GM20431 (cell line): Measurements from ENCODE around the gene HAPSTR1.
"Not testable (repeated sequence)": the region's sequence is repeated elsewhere in the genome, so short reads cannot be mapped to it uniquely, and the experiment has no call there.

Experiments
- in situ Hi-C: fragments of 300-500 bp; cut with MseI, MboI; formaldehyde crosslinking; loops from one replicate; pipeline ENCODE4 v1.15.0; 2020; ENCODE audit warnings: low sequenced_read_pairs; ENCODE audit not compliant: unreplicated experiment

HAPSTR1 gene

DNA sequence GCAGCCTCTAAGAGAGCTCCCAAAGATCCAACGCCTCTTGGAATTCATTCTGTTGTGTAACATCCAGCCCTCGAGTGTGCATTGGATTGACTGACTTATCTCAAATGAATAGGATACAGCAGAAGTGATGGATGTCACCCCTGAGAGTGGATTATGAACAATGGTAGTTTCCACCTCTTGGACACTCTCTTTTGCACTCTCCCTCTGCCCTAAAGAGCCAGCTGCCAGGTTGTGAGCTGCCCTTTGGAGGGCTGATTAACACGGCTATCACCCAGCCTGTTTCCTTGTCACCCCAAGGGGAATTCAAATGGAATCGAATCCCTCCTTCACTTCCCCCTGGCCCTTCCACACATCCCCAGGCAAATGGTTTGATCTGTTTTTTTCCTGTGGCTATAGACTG, 21.2 kb upstream of the HAPSTR1 start:
- in situ Hi-C loops, result no loop called here

DNA sequence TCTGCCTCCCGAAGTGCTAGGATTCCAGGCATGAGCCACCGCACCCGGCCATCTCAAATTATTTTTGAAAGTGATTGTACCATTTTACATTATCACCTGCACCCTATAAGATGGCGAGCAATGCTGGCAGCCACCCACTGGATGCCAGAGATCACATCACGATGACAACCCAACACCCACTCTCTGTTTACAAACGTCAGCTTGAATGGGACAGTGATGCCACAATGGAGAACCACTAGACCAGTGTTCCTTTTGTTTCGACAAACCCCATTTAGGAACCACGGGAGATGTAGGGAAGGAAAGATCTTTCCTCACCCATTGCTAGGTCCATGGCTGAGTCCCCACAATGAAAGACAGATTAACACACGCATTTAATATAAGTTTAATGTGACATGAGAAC, 20.1 kb upstream of the HAPSTR1 start:
- in situ Hi-C loops, result no loop called here

DNA sequence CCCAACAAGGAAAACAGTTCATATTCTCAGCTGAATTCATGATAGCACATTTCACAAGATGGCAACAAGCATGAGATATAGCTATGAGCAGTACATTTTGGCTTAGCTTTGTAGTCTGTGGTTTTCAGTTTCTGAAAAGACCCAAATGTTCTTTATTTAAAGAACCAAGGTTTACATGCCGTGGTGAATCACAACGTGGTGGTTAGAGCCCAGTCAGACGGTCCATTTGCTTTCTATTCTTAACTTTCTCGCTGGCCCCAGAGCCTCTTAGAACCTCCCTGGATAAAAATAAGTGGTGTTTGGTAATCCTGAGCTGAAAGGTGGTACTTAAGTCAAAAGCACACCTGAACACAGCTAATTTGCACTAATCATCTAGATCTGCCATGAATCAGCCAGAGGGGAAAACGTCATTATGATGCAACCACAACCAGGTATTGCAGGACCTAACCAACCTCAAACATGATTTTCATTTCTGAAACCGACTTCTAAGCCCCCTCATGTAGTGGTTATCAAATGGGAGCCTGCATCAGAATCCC, 18.6 kb upstream of the HAPSTR1 start:
- in situ Hi-C loops, result no loop called here

DNA sequence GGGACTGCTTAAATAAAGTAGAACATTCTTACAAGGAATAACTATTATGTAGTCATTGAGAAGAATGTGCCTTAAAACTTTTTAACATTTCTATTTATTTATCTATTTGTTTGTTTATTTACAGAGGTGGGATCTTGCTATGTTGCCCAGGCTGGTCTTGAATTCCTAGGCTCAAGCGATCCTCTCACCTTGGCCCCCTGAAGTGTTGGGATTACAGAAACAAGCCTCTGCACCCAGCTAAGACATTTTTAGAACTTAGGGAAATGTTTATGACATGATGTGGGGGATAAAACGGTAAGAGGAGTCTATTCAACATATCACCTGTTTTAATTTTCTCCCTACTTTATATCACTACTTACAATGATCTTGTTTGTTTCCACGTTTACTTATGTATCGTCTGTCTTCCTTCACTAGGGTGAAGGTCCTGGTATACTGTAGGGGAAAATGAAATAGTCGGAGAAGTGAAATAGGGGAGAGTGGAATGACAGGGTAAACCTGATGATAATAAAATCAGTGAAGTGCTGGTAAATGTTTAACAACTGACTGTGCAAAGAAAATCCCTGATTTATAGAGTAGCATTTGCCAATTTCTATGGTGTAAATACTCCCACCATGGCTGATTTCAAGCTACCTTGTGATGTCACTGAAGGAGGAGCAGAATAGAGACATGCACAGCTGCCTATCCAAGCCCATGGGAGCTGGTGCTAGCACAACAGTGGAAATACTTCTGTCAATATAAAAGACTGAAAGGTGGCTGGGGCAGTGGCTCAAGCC, 16.0 kb upstream of the HAPSTR1 start:
- in situ Hi-C loops, result no loop called here

DNA sequence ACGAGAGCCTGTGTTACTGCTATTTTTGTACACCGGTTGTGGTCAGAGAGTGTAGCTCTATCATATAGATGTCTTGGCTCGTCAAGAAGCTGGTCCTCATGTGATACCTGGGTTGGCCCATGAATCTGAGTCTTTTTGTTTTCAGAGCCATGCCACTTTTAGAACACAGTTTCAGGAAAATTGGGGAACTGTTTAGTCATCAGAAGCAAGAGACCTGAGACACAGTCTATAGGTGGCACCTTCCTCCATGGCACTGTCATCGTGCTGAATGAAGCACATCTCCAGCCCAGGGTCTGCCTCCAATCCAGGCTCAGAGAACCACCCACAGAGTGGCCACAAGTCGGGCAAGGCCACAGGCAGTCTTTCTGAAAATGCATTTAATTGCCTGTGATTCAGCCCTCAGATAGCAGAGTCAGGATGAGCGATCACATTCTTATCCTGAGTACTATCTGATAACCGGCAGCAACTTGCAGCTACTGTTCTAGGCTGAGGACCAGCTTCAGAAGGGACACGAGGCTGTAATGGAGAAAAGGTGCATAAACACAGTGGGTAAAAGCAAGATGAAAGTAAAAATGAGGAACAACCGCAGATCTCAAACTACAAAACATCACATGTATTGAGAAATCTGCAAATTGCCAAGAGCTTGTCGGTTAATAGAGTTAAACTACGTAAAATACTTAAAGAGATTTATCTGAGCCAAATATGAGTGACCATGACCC, 14.2 kb upstream of the HAPSTR1 start:
- in situ Hi-C loops, result no loop called here

DNA sequence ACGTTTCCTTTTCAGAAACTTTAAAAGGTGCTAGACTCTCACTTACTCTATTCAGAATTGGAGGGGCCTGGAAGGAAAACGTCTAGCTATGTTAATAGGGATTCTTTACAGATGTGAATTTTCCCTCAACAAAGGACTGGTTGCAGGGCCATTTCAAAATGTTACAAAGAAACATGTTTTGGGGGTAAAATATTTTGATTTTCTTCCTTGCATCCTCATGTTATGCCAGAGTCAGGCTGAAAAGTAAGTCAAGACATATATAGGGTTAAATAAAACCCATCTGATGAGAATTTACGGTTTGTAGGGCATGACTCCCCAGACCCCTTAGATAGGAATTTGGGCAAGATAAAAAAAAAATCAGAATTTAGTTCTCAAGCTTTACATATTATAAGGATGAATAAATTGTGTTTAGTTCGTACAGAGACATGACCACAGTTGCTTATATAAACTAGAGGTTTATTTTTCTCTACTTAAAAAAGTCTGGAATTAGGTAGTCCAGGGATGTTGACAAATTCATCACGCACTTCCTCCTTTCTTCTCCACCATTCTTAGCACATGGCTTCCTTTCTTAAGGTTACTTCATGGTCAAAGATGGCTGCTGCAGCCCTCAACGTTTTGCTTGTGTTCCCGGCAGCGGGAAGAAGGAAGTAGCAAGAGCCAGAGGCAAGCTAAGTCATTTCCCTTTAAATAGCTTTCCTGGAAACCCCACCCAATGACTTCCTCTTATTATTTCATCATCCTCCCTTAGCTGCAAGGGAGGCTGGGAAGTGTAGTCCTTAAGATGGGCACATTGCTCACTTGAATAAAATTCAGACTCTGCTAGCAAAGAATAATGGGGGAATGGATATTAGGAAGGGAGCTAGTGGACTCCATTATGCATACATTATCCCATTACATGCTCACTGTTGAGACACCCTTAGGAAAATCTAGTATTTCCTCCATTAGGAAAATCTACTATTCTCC, 12.7 kb upstream of the HAPSTR1 start:
- in situ Hi-C loops, result not testable (repeated sequence)

DNA sequence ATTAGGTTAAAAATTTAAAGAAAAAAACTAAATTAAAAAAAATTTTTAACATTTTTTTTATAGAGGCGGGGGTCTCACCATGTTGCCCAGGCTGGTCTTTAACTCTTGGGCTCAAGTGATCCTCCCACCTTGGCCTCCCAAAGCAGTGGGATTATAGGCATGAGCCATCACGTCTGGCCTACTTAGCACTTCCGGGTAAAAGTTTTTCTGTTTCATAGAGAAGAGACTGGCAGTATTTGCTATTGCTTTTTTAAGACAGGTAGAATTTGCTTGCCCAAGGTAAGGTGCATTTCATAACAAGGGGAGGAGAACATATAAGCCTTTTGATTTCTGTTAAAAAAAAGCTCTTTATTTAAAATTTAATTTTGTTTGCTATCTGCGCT, 12.0 kb upstream of the HAPSTR1 start:
- in situ Hi-C loops, result no loop called here

DNA sequence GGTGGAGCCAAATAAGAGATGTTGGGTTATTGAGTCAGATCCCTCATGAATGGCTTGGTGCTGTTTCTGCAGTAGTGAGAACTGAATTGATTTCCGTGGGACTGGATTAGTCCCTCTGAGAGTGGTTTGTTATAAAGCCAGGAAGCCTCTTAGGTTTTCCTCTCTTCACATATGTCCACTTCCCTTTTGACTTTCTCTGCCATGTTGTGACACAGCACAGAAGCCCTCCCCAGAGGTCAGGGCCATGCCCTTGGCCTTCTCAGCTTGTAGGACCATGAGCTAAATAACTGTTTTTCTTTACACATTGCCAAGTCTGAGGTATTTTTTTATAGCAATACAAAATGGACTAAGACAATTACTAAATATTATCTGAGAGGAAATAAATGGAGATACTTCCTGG, 10.3 kb upstream of the HAPSTR1 start:
- in situ Hi-C loops, result no loop called here

DNA sequence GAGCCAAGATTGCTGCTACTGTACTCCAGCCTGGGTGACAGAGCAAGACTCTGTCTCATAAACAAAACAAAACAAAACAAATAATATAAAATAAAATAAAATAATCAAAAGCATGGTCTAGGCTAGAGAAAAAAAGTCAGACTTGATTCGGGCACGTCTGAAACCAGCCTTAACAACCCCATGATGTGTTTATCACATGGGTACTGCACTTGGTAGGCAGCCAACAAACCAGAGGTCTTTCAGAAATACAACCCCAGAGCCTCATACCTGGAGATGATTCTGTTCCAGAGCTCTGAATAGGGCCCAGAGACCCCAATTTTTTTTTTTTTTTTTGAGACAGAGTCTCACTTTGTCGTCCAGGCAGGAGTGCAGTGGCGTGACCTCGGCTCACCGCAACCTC, 9.6 kb upstream of the HAPSTR1 start:
- in situ Hi-C loops, result no loop called here

DNA sequence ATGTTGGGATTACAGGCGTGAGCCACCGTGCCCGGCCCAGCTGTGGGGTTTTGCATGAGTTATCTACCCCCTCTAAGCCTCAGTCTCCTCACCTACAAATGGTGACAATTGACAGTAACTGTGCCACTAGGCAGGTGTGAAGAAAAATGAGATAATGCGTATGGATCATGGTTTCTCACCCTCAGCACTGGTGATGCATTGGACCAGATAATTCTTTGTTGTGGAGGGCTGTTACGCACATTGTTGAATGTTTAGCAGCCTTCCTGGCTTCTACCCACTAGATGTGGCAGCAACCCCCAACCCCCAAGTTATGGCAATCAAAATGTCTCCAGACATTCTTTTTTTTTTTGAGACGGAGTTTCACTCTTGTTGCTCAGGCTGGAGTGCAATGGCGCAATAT, 9.0 kb upstream of the HAPSTR1 start:
- in situ Hi-C loops, result no loop called here

DNA sequence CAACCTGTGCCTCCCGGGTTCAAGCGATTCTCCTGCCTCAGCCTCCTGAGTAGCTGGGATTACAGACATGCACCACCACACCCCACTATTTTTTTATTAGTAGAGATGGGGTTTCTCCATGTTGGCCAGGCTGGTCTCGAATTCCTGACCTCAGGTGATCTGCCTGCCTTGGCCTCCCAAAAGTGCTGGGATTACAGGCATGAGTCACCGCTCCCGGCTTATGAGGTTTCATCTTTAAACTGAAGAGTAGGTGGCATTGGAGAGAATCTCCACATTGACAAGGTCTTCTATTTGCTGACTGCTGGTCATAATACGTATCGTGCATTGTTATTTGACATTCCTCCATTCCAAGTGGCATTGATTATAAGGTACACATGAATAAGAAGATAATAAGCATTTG, 3.7 kb upstream of the HAPSTR1 start:
- in situ Hi-C loops, result not testable (repeated sequence)

DNA sequence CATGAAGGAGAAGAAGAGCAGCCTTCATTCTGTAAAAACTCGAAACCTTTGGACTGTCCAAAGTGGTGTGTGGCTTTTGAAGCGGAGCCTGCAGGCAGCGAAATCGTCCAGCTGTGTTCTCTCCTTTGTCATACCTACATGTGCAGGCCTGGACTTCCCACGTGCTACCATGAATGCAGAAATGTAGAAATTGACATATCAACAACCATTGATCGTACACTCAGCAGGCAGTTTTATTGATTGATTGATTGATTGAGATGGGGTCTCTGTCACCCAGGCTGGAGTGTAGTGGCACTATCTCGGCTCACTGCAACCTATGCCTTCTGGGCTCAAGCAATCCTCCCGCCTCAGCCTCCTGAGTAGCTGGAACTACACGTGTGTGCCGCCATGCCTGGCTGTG, 2.6 kb upstream of the HAPSTR1 start:
- in situ Hi-C loops, result no loop called here

DNA sequence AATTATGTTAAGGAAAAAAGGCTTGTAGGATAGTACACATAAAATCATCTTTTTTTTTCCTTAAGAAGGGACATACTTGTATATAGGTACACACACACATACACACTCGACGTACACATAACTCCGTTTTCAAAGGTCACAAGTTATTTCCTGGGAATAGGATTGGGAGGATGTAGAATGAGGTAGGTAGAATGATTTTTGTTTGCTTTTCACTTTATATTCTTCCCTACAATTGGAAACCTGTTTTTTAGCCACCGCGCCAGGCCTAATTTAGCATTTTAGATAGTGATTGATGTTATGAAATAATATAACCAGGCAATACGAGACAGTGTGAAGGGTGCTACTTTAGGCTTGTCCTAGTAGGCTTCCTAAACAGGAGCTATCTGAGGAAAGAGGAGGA, 1.8 kb upstream of the HAPSTR1 start:
- in situ Hi-C loops, result no loop called here

DNA sequence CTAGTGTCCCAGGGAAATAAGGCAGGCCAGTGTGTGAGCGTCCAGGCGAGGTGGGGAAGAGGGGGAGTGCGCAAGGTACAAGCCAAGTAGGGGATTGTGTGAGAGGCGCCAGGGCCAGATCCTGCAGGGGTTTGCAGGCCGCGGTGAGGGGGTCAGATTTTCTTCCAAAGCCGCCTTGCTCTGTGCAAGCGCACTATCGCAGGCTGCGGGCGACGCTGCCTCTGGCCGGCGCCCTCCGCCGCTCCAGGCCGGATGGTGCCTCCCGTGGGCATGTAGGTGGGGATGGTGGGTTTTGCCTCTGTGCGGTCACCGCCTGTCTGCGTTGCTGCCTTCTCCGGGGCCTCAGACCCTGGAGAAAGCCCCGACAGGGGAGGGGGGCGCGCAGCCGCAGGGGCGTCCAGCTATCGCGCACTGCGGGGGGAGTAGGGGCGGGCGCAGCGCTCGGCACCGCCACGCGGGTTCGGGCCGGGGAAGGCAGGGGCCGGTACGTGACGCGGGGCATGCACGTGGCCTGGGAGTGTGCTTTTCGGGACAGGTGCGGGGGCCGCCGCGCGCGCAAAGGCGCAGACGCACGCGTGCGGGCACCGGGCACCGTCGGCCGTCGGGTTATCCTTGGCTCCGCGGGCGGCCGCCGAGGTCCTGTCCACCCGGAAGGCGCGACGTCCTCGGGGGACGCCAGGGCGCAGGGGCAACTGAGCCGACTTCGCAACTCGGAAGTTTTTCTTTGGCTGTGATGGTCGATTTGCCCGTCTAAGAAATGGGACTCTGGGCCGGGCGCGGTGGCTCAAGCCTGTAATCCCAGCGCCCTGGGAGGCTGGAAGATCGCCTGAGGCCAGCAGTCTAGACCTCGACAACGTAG, 1.1 kb upstream of the HAPSTR1 start:
- in situ Hi-C loops, result no loop called here

DNA sequence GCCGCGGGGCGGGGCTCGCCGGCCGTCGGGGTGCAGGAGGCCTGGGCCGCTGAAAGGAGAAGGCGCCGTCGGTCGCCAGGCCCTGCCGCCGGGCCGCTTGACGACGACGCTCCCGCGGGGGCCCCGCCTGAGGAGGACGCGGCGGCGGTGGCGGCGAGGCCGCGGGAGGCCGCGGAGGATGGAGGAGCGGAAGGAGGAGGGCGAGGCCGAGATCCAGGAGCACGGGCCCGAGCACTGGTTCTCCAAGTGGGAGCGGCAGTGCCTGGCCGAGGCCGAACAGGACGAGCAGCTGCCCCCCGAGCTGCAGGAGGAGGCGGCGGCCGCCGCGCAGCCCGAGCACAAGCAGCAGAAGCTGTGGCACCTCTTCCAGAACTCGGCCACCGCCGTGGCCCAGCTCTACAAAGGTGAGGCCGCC, 430 bp downstream of the HAPSTR1 start:
- in situ Hi-C loops, result no loop called here

DNA sequence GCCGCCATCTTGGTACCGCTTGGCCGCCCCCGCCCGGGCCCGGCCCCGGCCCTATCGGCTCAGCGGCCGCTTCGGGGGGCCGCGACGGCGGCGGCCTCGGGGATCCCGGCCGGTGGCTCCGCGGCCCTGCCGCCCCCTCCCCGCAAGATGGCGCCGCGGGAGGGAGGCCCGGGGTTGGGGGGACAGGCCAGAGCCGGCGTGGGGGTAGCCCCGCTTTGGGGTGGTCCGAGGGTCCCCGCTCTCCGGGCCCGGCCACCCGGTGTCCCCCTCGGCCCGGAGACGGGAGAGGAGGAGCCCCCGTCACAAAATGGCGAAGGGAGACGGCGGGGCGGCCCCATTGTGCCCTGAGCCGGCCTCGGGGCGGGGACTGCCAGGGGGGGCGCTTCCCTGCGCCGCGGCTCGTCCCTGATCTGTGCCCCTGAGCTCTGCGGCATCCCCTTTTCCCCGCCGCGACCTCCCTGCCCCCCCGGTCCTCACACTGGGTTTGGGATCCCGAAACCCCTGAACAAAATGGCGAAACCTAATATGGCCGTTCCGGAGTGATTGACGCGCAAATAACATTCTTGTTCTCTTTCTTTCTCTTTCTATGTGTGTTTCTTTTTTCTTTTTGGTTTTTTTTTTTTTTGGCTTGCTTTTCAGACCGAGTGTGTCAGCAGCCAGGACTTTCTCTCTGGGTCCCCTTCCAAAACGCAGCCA, 986 bp downstream of the HAPSTR1 start:
- in situ Hi-C loops, result no loop called here

DNA sequence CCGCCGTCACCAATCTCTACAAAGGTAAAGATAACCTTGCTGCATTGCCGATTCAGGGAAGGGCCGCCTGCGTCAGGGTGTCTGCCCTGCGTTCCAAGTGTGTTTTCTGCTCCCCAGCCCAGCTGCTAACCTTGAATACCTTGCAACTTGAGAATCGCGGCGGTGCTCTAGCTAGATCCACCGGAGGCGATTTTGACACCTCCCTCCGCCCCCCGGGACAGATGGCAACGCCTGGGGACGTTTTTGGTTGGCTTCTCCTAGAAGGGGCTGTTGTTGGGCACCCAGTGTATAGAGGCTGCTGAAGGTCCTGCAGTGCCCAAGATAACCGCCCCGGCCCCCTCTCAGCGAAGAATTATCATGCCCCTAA, 1.5 kb downstream of the HAPSTR1 start:
- in situ Hi-C loops, result no loop called here

DNA sequence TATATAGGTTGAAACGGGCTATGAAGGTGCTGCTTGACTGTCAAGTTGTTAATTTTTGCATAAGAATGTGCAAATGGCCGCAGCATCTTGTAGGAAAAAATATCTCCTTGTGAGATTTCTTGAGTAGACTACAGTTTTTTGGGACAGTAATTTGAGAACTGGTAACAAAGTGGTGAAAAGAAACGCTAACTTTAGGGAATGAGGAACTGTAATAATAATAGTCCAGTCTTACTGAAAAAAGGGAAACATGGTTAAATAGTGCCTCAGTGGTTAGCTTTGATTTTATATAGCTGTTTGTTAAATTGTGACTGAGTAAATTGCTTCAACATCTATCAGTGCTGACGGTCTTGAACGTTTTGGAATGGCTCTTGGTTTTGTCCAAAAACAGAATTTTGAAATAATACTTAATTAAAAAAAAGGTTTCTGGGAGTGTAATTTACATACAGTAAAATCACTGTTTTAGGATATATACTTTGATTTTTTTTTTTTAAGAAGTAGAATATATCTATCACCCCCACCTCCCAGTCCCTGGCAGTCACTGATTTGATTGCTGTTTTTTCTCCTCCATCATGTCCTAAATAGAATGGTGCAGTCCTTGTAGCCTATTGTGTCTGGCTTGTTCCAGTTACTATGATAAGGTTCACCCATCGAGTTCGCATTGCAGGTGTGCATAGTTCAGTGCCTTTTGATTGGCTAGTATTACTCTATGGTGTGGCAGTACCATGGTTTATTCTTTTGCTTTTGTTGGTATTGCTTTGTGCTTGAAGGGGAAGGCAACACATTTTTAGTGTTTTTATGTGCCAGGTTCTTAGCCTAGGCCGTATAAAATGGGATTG, 2.8 kb downstream of the HAPSTR1 start:
- in situ Hi-C loops, result no loop called here
